ENCODE data around the gene THRAP3.
"Not testable (repeated sequence)": the region's sequence is repeated elsewhere in the genome, so short reads cannot be mapped to it uniquely, and the experiment has no call there.

THRAP3 gene

GRCh38 chr1:36207339-36207738, 16.9 kb upstream of the THRAP3 start:
- DNase-seq (ENCODE audit: low read depth in 3 of 3), result no peak

- DNase-seq (ENCODE audit: low read depth in 3 of 3), result no peak
Measured at GRCh38 chr1:36208978-36209703, 15.1 kb upstream of the THRAP3 start.

GRCh38 chr1:36211307-36211706, 12.9 kb upstream of the THRAP3 start:
- DNase-seq (ENCODE audit: low read depth in 3 of 3), result no peak

- no peak for DNase-seq (ENCODE audit: low read depth in 3 of 3)
Measured at GRCh38 chr1:36211841-36212240, 12.4 kb upstream of the THRAP3 start.

- DNase-seq (ENCODE audit: low read depth in 3 of 3), result no peak
Measured at GRCh38 chr1:36212782-36213181, 11.5 kb upstream of the THRAP3 start.

- DNase-seq (ENCODE audit: low read depth in 3 of 3), result no peak
Measured at GRCh38 chr1:36217670-36218069, 6.6 kb upstream of the THRAP3 start.

GRCh38 chr1:36221901-36222300, 2.3 kb upstream of the THRAP3 start:
- not testable (repeated sequence) for DNase-seq (ENCODE audit: low read depth in 3 of 3)

- no peak for DNase-seq (ENCODE audit: low read depth in 3 of 3)
Measured at GRCh38 chr1:36222481-36223380, 1.5 kb upstream of the THRAP3 start.

GRCh38 chr1:36223381-36223995, 755 bp upstream of the THRAP3 start:
- DNase-seq (ENCODE audit: low read depth in 3 of 3), result peak in 2 of 3 donors; percentile 7 to 39

- peak in 2 of 3 donors; percentile 64 to 83 for DNase-seq (ENCODE audit: low read depth in 3 of 3)
Measured at GRCh38 chr1:36224537-36225282, 467 bp downstream of the THRAP3 start.

GRCh38 chr1:36225283-36225899, 1.1 kb downstream of the THRAP3 start:
- no peak for DNase-seq (ENCODE audit: low read depth in 3 of 3)

GRCh38 chr1:36230279-36230678, 6.0 kb downstream of the THRAP3 start:
- DNase-seq (ENCODE audit: low read depth in 3 of 3), result not testable (repeated sequence)

- no peak for DNase-seq (ENCODE audit: low read depth in 3 of 3)
Measured at GRCh38 chr1:36231191-36231590, 6.9 kb downstream of the THRAP3 start.

GRCh38 chr1:36232212-36233095, 8.2 kb downstream of the THRAP3 start:
- no peak for DNase-seq (ENCODE audit: low read depth in 3 of 3)

- DNase-seq (ENCODE audit: low read depth in 3 of 3), result no peak
Measured at GRCh38 chr1:36236302-36236701, 12.1 kb downstream of the THRAP3 start.

GRCh38 chr1:36238433-36238832, 14.2 kb downstream of the THRAP3 start:
- no peak for DNase-seq (ENCODE audit: low read depth in 3 of 3)

GRCh38 chr1:36239941-36240637, 15.8 kb downstream of the THRAP3 start:
- no peak for DNase-seq (ENCODE audit: low read depth in 3 of 3)

GRCh38 chr1:36247538-36247937, 23.3 kb downstream of the THRAP3 start:
- DNase-seq (ENCODE audit: low read depth in 3 of 3), result no peak

GRCh38 chr1:36248250-36248894, 24.1 kb downstream of the THRAP3 start:
- no peak for DNase-seq (ENCODE audit: low read depth in 3 of 3)
